OCI-LY7 (cell line): ENCODE results near the gene STXBP3.

ENCODE experiments used
- CTCF ChIP-seq: fragments of 200-600 bp; sonication (generic); conservative IDR thresholded peaks from 2 replicates; pipeline ENCODE4 v1.5.1; 2014; ENCODE audit warnings: mild to moderate bottlenecking, antibody characterized with exemption, low read length, moderate library complexity, mixed read lengths
- EZH2phosphoT487 ChIP-seq: fragments of 200-600 bp; sonication (generic); IDR thresholded peaks from 2 replicates; pipeline ENCODE4 v1.6.1; 2018; ENCODE audit warnings: low read depth, borderline replicate concordance, mild to moderate bottlenecking, mixed run types, antibody characterized with exemption, low read length, moderate library complexity, mixed read lengths

GRCh38 chr1:108826081-108826635, 79.7 kb downstream of the STXBP3 start:
- TF ChIP-seq CTCF (no peak), EZH2phosphoT487 (no peak)
